Activated CD4-positive, alpha-beta T cell treated with anti-CD3 and anti-CD28 coated beads, Interleukin-2, amount 10 ng/mL, durations not matched to agents 24 days and 14 days (primary cell): Measurements from ENCODE around the gene MITF. TPM values are rescaled to one million over a fixed set of nuclear protein-coding genes. Genes with fewer than 3 reads are reported as not detected.

Source experiments
- DNase-seq: peaks from one replicate; pipeline ENCODE4 v3.0.0; 2022
- H3K27ac Mint-ChIP-seq: one replicate; pipeline ENCODE4 v1.8.0; 2022; ENCODE audit warnings: mild to moderate bottlenecking, mixed read lengths
- H3K27me3 Mint-ChIP-seq: one replicate; pipeline ENCODE4 v1.8.0; 2022; ENCODE audit warnings: mixed read lengths
- H3K36me3 Mint-ChIP-seq: one replicate; pipeline ENCODE4 v1.8.0; 2022; ENCODE audit warnings: low read depth, mild to moderate bottlenecking, mixed read lengths
- H3K4me1 Mint-ChIP-seq: one replicate; pipeline ENCODE4 v1.8.0; 2021; ENCODE audit warnings: mixed read lengths
- H3K4me3 Mint-ChIP-seq: one replicate; pipeline ENCODE4 v1.8.0; 2022; ENCODE audit warnings: mild to moderate bottlenecking, moderate library complexity, mixed read lengths
- H3K9me3 Mint-ChIP-seq: one replicate; pipeline ENCODE4 v1.8.0; 2021; ENCODE audit warnings: mixed read lengths
- intact Hi-C: fragments of 100-400 bp; cut with micrococcal nuclease; formaldehyde crosslinking; loops from one replicate; pipeline ENCODE4 v1.15.1; 2023
- total RNA-seq: library from RNA; stranded (reverse); gene quantifications from 2 replicates; pipeline ENCODE4 v1.2.3, GENCODE V29; 2022

MITF gene
- total RNA-seq, 1 donor from 2014 or later: 0.16 TPM

DNA sequence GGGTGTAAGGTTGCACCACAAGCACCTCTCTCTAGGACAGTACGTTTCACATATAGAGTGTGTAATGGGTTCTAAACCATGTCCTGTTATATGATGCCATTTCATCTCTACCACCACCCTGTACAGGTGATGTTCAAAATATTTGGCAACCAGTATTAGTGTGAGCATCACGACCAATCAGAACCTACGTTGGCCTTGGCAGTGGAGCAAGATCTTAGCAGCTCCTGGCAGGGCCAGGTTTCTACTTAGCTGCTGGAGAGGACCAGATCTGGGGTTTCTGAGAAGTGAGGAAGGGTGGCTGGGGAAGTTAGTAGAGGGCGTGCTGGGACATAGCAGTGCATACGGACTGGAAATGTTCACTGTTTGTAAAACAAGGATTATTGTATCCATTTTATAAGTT lies 23.1 kb upstream of the MITF start:
- Mint-ChIP-seq H3K9me3 (no peaks in the 10 kb centered on the region), H3K4me3 (no peak overlapping the region), H3K36me3 (no peaks in the 10 kb centered on the region), H3K4me1 (no peaks in the 10 kb centered on the region), H3K27me3 (peaks cover 2% of the 10 kb centered on the region), H3K27ac (no peak overlapping the region)
- no peak for DNase-seq
- intact Hi-C loops: no loop called here

DNA sequence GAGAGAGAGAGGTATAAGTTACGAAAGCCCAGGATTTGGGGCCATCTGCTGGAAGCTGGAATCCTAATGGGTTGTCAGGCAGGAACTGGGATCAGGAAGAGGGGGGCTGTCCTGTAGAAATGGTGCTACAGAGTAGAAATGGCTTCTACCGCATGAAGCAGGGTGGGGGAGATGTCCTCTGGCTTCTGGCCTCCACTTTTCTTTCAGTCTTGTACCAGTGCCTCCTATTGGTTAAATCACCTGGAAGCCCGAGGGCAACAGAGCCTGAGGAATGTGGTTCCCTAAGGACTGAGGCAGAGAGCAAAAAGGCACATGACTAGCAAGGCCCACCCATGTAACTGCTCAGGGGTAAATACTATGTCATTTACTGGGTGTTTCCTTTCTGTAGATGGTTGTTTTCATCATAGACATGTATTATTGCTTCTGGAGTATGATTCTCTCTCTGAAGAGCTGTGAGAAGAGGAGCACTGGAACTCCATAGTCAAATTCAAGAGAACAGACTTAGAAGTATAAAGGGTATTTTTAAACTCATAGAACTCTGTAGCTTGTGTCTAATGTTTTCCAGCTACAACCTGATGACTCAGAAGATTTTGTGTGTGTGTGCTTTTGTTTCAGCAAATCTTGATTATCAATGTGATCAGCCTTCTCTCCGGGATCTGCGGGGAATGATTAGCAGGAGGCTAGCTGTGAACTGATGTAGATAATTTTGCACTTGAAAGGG lies 20.2 kb upstream of the MITF start:
- Mint-ChIP-seq H3K4me1 (no peaks in the 10 kb centered on the region), H3K27ac (no peak overlapping the region), H3K27me3 (peaks cover 2% of the 10 kb centered on the region), H3K9me3 (no peaks in the 10 kb centered on the region), H3K36me3 (no peaks in the 10 kb centered on the region), H3K4me3 (no peak overlapping the region)
- intact Hi-C loops: no loop called here
- DNase-seq: no peak

DNA sequence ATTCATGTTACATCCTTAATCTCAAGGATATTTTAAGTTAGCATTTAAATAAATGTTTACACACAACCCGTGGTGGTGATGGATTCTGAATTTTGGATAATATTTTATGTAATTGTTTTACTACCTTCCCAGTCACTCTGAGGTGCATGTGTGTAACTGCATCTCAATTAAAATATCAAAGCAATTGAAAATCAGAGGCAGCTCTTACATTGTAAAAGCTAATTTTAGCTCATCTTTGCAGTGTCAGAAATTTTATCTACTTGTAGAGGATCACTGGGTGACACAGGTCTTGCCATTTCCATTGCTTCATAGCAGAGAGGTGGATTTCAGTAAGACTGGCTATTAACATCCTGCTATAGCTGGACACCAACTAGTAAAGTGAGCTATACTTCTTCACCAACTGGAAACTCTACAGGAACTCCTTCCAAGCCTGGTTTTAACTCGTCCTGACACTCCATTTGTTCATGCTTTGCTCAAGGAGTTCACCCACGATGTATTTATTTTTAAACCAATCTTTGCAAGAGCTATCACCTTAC lies 19.6 kb upstream of the MITF start:
- H3K4me1 Mint-ChIP-seq: no peaks in the 10 kb centered on the region
- no peak for DNase-seq
- H3K9me3 Mint-ChIP-seq: no peaks in the 10 kb centered on the region
- no peak overlapping the region for H3K27ac Mint-ChIP-seq
- intact Hi-C loops: no loop called here
- H3K4me3 Mint-ChIP-seq: no peak overlapping the region
- no peaks in the 10 kb centered on the region for H3K36me3 Mint-ChIP-seq
- peaks cover 2% of the 10 kb centered on the region for H3K27me3 Mint-ChIP-seq

DNA sequence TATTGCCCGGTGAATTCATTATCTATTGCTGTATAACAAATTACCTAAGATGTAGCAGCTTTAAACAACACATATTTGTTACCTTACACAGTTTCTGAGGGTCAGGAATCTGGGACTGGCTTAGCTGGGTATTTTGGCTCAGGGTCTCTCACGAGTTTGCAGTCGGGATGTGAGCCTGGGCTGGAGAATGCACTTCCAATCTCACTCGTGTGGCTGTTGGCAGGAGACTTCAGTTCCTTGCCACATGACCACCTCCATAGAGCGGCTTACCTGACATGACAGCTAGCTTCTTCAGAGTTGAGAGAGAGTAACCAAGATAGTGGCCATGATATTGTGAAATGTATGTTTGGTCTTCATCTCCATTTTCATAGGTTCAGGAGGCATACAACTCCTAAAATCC lies 18.4 kb upstream of the MITF start:
- no peaks in the 10 kb centered on the region for H3K36me3 Mint-ChIP-seq
- peaks cover 2% of the 10 kb centered on the region for H3K27me3 Mint-ChIP-seq
- no peaks in the 10 kb centered on the region for H3K4me1 Mint-ChIP-seq
- H3K4me3 Mint-ChIP-seq: no peak overlapping the region
- intact Hi-C loops: no loop called here
- no peaks in the 10 kb centered on the region for H3K9me3 Mint-ChIP-seq
- H3K27ac Mint-ChIP-seq: no peak overlapping the region
- DNase-seq: no peak

DNA sequence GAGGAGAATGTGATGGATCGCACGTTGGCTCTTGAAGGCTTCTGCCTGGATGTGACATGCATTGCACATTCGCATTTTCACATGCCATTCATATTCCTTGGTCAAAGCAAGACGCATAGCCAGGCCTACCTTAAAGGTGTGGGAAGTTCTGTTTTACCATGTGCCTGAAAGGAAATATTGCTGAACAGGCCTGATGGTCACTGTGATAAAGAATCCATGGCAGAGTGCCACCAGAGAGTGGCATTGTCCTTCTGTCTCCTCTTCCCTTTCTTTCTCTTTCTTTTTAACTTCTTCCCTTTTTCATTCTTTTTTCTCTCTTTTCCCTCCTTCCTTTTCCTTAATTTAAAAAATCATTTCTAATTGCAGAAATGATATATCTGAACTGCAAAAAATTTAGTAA lies 15.9 kb upstream of the MITF start:
- H3K4me3 Mint-ChIP-seq: no peak overlapping the region
- H3K4me1 Mint-ChIP-seq: no peaks in the 10 kb centered on the region
- H3K9me3 Mint-ChIP-seq: no peaks in the 10 kb centered on the region
- no peak for DNase-seq
- no peaks in the 10 kb centered on the region for H3K36me3 Mint-ChIP-seq
- H3K27ac Mint-ChIP-seq: no peak overlapping the region
- peaks cover 2% of the 10 kb centered on the region for H3K27me3 Mint-ChIP-seq
- intact Hi-C loops: no loop called here

DNA sequence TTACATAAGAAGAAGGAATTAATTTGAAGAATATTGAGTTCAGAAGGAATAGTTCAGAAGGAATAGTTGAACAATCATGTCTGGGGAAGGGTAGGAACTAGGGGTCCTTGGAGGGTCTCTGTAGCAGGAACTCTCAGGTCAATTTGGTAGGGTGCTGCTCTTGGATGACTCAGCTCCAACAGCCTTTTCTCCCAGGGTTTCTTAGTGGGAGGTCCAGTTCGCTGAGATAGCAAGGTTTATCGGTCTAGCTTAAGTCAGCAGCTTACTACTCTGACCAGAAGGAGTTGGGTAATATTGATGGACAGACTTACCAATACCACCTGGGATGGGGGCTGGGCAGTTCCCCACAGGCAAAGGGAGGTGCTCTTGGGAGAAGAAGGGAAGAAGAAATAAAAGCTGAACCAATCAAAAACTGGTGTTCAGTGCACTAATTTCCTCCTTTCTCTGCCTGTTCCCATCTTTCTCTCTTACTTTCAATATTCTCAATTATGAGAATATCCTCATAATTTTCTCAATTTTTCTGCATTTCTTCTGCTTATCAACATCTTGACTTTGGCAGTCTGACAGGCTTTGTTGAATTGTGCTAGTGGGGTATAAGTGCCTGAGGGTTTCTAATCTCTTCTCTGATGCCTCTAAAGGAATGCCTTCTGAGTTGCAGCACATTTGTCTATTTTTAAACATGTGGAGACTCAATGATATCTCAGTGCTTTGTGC lies 14.4 kb upstream of the MITF start:
- Mint-ChIP-seq H3K36me3 (no peaks in the 10 kb centered on the region), H3K4me1 (no peaks in the 10 kb centered on the region), H3K27me3 (peaks cover 2% of the 10 kb centered on the region), H3K27ac (no peak overlapping the region), H3K9me3 (no peaks in the 10 kb centered on the region), H3K4me3 (no peak overlapping the region)
- intact Hi-C loops: no loop called here
- DNase-seq: no peak

DNA sequence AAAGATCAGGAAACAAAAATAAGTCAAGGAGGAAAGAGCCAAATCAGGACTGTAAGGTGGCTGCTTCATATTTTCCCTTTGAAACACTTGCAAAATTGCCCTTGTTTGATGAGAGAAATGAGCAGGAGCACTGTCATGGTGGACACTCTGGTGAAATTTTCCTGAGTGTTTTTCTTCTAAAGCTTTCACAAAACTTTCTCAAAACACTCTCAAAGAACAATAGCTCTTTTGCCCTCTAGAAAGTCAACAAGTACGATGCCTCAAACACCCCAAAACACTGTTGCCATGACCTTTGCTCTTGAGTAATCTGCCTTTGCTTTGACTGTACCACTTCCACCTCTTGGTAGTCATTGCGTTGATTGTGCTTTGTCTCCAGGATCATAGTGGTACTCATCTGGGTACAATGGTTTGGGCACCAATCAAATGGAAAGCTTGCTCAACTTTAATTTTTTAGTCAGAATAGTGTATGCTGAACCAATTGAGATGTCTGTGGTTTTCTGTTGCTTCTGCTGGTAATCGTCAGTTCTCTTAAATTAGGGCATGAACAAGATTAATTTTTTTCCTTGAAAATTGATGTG lies 13.2 kb upstream of the MITF start:
- H3K4me1 Mint-ChIP-seq: no peaks in the 10 kb centered on the region
- no peaks in the 10 kb centered on the region for H3K36me3 Mint-ChIP-seq
- H3K27ac Mint-ChIP-seq: no peak overlapping the region
- no peaks in the 10 kb centered on the region for H3K27me3 Mint-ChIP-seq
- no peak overlapping the region for H3K4me3 Mint-ChIP-seq
- no peak for DNase-seq
- intact Hi-C loops: no loop called here
- H3K9me3 Mint-ChIP-seq: no peaks in the 10 kb centered on the region

DNA sequence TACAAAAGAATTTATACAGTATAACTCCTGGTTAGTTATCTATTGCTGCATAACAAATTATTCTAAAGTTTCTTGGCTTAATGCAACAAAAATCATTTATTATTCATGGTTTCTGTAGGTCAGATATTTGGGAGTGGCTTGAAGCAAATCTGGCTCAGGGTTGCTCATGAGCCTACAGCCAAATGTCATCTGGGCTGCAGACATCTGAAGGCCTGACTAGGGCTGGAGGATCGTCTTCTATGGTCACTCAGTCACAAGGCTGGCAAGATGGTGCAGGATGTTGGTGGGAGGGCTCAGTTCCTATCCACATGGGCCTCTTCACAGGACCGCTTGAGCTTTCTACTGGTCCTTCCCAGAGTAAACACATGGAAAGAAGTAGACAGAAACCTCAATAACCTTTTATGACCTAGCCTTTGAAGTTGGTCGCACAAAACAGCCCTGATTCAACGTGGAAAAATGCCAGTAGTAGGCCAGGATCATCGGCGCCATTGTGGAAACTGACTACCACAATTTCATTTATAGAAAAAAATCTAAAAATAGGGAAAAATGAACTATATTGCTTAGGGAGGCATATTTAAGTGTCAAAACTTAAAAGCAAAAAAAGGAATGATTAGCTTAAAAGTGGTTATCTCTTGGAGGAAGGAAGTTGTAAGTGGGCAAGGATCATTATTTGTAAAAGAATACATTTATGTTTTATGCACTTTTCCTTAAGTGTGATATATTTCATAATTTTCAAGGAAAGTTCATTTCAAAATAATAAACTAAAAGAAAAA lies 9.9 kb upstream of the MITF start:
- intact Hi-C loops: no loop called here

DNA sequence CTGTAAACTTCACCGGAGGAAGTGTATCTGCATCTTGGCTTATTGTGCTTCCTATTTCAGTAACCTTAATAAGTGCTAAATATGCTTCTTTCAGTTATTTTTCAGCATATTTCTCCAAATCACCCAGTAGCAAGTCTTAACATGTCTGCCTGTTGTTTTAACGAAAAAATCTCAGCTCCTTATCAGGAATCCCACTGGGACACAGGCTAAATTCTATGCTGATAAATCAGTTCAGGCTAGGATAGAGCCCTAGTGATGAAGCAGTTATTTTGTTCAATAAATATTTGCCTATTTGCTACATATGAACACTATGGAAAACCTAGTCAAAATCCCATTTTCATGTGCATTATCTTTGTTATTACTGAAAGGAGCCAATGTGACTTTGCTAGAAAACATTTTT lies 8.2 kb upstream of the MITF start:
- H3K4me1 Mint-ChIP-seq: no peaks in the 10 kb centered on the region
- no peak overlapping the region for H3K4me3 Mint-ChIP-seq
- no peaks in the 10 kb centered on the region for H3K36me3 Mint-ChIP-seq
- no peak for DNase-seq
- no peaks in the 10 kb centered on the region for H3K9me3 Mint-ChIP-seq
- intact Hi-C loops: no loop called here
- H3K27ac Mint-ChIP-seq: no peak overlapping the region
- H3K27me3 Mint-ChIP-seq: peaks cover 6% of the 10 kb centered on the region

More for the DNA sequence above, 9.9 kb upstream of the MITF start:
- no peak overlapping the region for H3K27ac Mint-ChIP-seq
- no peaks in the 10 kb centered on the region for H3K4me1 Mint-ChIP-seq
- no peak overlapping the region for H3K4me3 Mint-ChIP-seq
- no peaks in the 10 kb centered on the region for H3K36me3 Mint-ChIP-seq
- no peaks in the 10 kb centered on the region for H3K9me3 Mint-ChIP-seq
- no peak for DNase-seq
- H3K27me3 Mint-ChIP-seq: peaks cover 3% of the 10 kb centered on the region

DNA sequence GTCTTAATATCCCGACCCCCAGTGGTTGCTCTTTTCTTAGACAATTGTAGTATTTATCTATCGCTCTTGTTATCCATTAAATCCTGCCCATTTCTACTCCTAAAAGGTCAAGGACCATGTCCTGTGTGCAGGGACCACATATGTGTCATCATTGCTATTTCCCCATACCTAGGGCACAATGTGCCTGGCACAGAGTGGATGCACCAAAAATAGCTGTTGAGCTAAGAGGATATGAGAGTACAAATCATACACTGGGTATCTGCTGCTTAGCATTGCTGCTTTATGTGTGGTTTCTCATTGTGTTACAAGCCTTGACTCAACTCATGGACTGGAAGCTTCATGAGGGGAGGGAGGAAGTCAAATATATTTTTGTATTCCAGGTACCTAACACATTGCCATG lies 3.4 kb upstream of the MITF start:
- Mint-ChIP-seq H3K27me3 (peaks cover 42% of the 10 kb centered on the region), H3K36me3 (no peaks in the 10 kb centered on the region), H3K27ac (no peak overlapping the region), H3K4me1 (peaks cover 3% of the 10 kb centered on the region), H3K4me3 (no peak overlapping the region), H3K9me3 (no peaks in the 10 kb centered on the region)
- DNase-seq: no peak
- intact Hi-C loops: no loop called here

DNA sequence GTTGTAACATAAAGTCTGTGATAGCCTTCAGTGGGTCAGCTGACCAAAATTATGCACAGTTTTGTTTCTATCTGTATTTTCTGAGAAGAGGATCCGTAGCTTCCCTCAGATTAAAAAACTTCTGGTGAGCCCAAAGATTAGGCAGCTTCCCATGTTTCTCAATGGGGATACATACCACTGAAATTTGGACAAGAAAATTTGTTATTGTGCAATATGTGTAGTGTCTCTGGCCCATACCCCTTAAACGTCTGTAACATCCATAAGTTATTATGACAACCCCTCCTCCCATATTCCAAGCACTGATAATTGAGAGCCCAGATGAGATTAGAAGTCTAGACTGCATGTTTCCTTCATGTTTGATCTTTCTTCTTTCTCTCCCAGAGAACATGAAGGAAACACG lies 1.9 kb upstream of the MITF start:
- Mint-ChIP-seq H3K27me3 (peaks cover 54% of the 10 kb centered on the region), H3K4me1 (peaks cover 3% of the 10 kb centered on the region), H3K4me3 (no peak overlapping the region), H3K27ac (no peak overlapping the region), H3K36me3 (no peaks in the 10 kb centered on the region), H3K9me3 (no peaks in the 10 kb centered on the region)
- intact Hi-C loops: no loop called here
- DNase-seq: no peak

DNA sequence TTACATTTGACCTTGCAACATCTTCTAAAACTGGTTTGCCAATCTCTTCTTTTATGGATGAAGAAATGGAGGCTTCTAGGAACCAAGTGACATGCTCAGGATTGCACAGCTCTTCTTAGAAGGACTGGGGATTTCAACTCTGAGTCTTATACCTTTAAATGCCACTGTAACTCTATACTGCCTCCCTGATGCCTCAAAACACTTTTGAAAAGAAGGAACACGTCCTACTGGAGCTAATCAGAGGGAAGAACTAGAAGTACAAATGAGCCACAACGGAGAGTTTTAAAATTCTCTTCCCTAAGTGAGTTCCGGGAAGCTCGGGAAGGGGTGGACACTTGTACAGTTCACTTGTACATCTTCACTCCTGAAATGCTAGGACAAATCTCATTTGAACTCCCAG lies 949 bp upstream of the MITF start:
- no peak overlapping the region for H3K27ac Mint-ChIP-seq
- intact Hi-C loops: no loop called here
- H3K4me3 Mint-ChIP-seq: peak overlapping the region; percentile 68
- DNase-seq: no peak
- peaks cover 3% of the 10 kb centered on the region for H3K4me1 Mint-ChIP-seq
- no peaks in the 10 kb centered on the region for H3K9me3 Mint-ChIP-seq
- H3K36me3 Mint-ChIP-seq: no peaks in the 10 kb centered on the region
- peaks cover 53% of the 10 kb centered on the region for H3K27me3 Mint-ChIP-seq

DNA sequence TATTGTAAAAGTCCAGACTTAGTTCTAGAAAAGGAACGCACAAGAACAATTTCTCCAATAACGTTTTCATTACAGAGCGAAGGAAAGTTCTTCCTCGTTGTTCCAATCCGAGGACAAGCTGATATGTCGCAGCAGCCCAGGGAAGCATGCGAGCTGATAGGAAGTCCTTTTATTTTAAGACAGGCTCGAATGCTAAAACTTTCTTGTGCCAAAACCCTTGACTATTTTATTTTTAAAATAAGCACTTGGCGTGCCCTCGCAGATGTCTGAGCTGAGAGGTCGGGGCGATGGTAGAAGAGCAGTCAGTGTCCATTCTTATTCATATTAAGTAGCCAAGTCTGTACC lies 433 bp upstream of the MITF start:
- no peaks in the 10 kb centered on the region for H3K9me3 Mint-ChIP-seq
- peaks cover 53% of the 10 kb centered on the region for H3K27me3 Mint-ChIP-seq
- DNase-seq: no peak
- H3K4me1 Mint-ChIP-seq: peaks cover 3% of the 10 kb centered on the region
- peak overlapping the region; percentile 68 for H3K4me3 Mint-ChIP-seq
- no peak overlapping the region for H3K27ac Mint-ChIP-seq
- intact Hi-C loops: no loop called here
- H3K36me3 Mint-ChIP-seq: no peaks in the 10 kb centered on the region
